H1 (cell line): ENCODE data around the gene ZNF14. TPM values are rescaled to one million over a fixed set of nuclear protein-coding genes. Genes with fewer than 3 reads are reported as not detected.

Experiments
- CTBP2 ChIP-seq: IDR thresholded peaks from 2 replicates; pipeline ENCODE4 v1.7.0; 2011; ENCODE audit warnings: borderline replicate concordance, mild to moderate bottlenecking, moderate library complexity, mixed read lengths, low read length; ENCODE audit not compliant: insufficient read depth, insufficient read length
- E2F6 ChIP-seq: IDR thresholded peaks from 2 replicates; pipeline ENCODE4 v1.6.1; 2012; ENCODE audit warnings: inconsistent platforms
- HDAC6 ChIP-seq: IDR thresholded peaks from one replicate; pipeline ENCODE4 v1.7.1; 2012; ENCODE audit warnings: low read depth, mild to moderate bottlenecking, inconsistent platforms, low read length, moderate library complexity
- USF2 ChIP-seq: IDR thresholded peaks from 2 replicates; pipeline ENCODE4 v1.6.1; 2011; ENCODE audit warnings: low read length, improper control_type of control experiment
- polyA plus RNA-seq, 7 experiments: library from polyadenylated mRNA; depleted of rRNA in 3 of 7; stranded (reverse) in 5 of 7; unstranded in 2 of 7; fragments of >200 nt in 5 of 7; fragments of 200-250 nt in 2 of 7; gene quantifications; 1 replicate in 5 of 7; 2 replicates in 1 of 7; 4 replicates in 1 of 7; pipeline versions ENCODE4 v1.2.1 to v1.2.3, GENCODE V29; 2011 to 2013; ENCODE audit warnings: missing spikeins in 2 of 7, mixed read lengths in 2 of 7
- total RNA-seq: library from RNA; stranded (reverse); fragmentation: NEBNext Ultra II Directional; extraction: Animal tissue kit (Norgen Biotek cat#: 25700); gene quantifications from 2 replicates; pipeline ENCODE4 v1.2.1, GENCODE V29; 2021

ZNF14 gene
- total and polyA plus RNA-seq, 2 of the 8 experiments (the other 6 are each of a cell fraction or from before 2014, with no cell fraction given): 1.00 to 7.4 TPM

- TF ChIP-seq E2F6 (no peak), USF2 (no peak), HDAC6 (no peak), CTBP2 (no peak)
- TF ChIP-seq, all 59 proteins: peak for 0
Observed at GRCh38 chr19:19710506-19710905, 22.4 kb downstream of the ZNF14 start (continued).
